PC-3 (cell line): Measurements from ENCODE around the gene COX11. TPM values are rescaled to one million over a fixed set of nuclear protein-coding genes. Genes with fewer than 3 reads are reported as not detected.

Experiments
- ATAC-seq: fragments of 200-7000 bp; cut with Tn5 transposase; 2 replicates; pipeline ENCODE4 v1.9.1; 2020; ENCODE audit warnings: mild to moderate bottlenecking, moderate library complexity
- BruUV-seq: library from RNA; stranded (reverse); fragments of 400-500 nt; replicated peaks from 2 replicates; lab custom pipeline; 2021; lab: Mats Ljungman, UMichigan
- CTCF ChIA-PET: fragments of 300-600 bp; sonication (Branson Sonifier 250); formaldehyde crosslinking; loops from one replicate; lab custom pipeline; 2022; ENCODE audit warnings: antibody characterized with exemption; lab: Charles Lee
- POLR2A ChIA-PET: fragments of 300-600 bp; sonication (Branson Sonifier 250); formaldehyde crosslinking; loops from one replicate; lab custom pipeline; 2022; ENCODE audit warnings: antibody characterized with exemption; ENCODE audit not compliant: unreplicated experiment; lab: Charles Lee
- DNase-seq: peaks from one replicate; pipeline ENCODE4 v3.0.0-alpha.2; 2015
- H2AFZ ChIP-seq: fragments of 300-600 bp; sonication (generic); 2 replicates; pipeline ENCODE4 v1.6.0; 2016; ENCODE audit warnings: antibody characterized with exemption, low read length
- H3F3A ChIP-seq: fragments of 300-600 bp; sonication (generic); one replicate; pipeline ENCODE4 v1.6.0; 2017; ENCODE audit warnings: antibody characterized with exemption, low read length, control low read depth, mild to moderate bottlenecking; ENCODE audit not compliant: unreplicated experiment
- H3K27ac ChIP-seq: fragments of 300-600 bp; sonication (generic); 2 replicates; pipeline ENCODE4 v1.5.1; 2016; ENCODE audit warnings: mild to moderate bottlenecking, low read length
- H3K27me3 ChIP-seq: fragments of 300-600 bp; sonication (generic); 2 replicates; pipeline ENCODE4 v1.6.1; 2016; ENCODE audit warnings: low read length, mixed read lengths
- H3K36me3 ChIP-seq: fragments of 300-600 bp; sonication (generic); 2 replicates; pipeline ENCODE4 v1.6.1; 2016; ENCODE audit warnings: low read depth, mixed run types, low read length, mixed read lengths
- H3K4me1 ChIP-seq: fragments of 300-600 bp; sonication (generic); 2 replicates; pipeline ENCODE4 v1.5.1; 2016; ENCODE audit warnings: low read length; ENCODE audit not compliant: insufficient read depth
- H3K4me2 ChIP-seq: fragments of 300-600 bp; sonication (generic); 2 replicates; pipeline ENCODE4 v1.6.0; 2016; ENCODE audit warnings: low read length
- H3K4me3 ChIP-seq: fragments of 300-600 bp; sonication (generic); 2 replicates; pipeline ENCODE4 v1.5.1; 2016; ENCODE audit warnings: mild to moderate bottlenecking, low read length, mixed read lengths
- H3K79me2 ChIP-seq: fragments of 300-600 bp; sonication (generic); 2 replicates; pipeline ENCODE4 v1.6.1; 2017; ENCODE audit warnings: low read length, mixed read lengths
- H3K9ac ChIP-seq: fragments of 300-600 bp; sonication (generic); 2 replicates; pipeline ENCODE4 v1.6.0; 2016; ENCODE audit warnings: mild to moderate bottlenecking, low read length
- H3K9me2 ChIP-seq: fragments of 300-600 bp; sonication (generic); replicated peaks from 2 replicates; pipeline ENCODE4 v1.6.1; 2016; ENCODE audit warnings: mixed run types, low read length, mixed read lengths
- H3K9me3 ChIP-seq: fragments of 300-600 bp; sonication (generic); 2 replicates; pipeline ENCODE4 v1.6.1; 2016; ENCODE audit warnings: low read length, mixed read lengths
- H4K20me1 ChIP-seq: fragments of 300-600 bp; sonication (generic); 2 replicates; pipeline ENCODE4 v1.6.1; 2016; ENCODE audit warnings: low read length, mixed read lengths
- CTCF ChIP-seq: fragments of 300-600 bp; sonication (generic); conservative IDR thresholded peaks from 2 replicates; pipeline ENCODE4 v1.5.1; 2017; ENCODE audit warnings: antibody characterized with exemption, low read depth, mild to moderate bottlenecking, low read length
- EZH2 ChIP-seq: fragments of 300-600 bp; sonication (generic); IDR thresholded peaks from one replicate; pipeline ENCODE4 v1.6.1; 2017; ENCODE audit warnings: antibody characterized with exemption, mild to moderate bottlenecking, low read length; ENCODE audit not compliant: unreplicated experiment
- EZH2phosphoT487 ChIP-seq: fragments of 300-600 bp; sonication (generic); IDR thresholded peaks from 2 replicates; pipeline ENCODE4 v1.6.1; 2018; ENCODE audit warnings: mild to moderate bottlenecking, antibody characterized with exemption, low read length, borderline replicate concordance
- intact Hi-C: fragments of 100-400 bp; cut with micrococcal nuclease; formaldehyde crosslinking; loops from 2 replicates; pipeline ENCODE4 v1.9.0; 2023
- total RNA-seq: library from RNA; depleted of rRNA; stranded (reverse); fragments of >200 nt; gene quantifications from 2 replicates; pipeline ENCODE4 v1.2.3, GENCODE V29; 2014; rRNA removed

Gene COX11
- total RNA-seq, 1 experiment from 2014 or later = 270 TPM

DNA sequence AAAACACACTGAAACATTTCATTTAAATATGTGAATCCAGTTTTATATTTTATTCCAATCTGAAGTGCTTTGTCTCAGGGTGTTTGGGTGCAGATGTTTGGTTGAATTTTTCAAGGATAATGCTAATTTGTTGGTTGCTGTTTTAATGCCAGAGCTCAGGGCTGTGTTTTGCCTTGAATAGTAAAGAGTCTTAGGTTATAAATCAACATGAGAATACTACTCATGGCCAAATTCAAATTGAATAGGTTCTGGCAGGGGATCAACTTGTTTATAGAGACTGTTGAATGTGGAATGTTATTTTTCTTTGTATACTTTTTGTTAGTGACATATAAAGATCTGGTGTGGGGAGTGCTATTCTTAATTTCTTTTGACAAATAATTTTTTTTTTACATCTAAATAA, 49.0 kb downstream of the COX11 start:
- Histone ChIP-seq H4K20me1 (no peaks in the 10 kb centered on the region), H3K27me3 (no peaks in the 10 kb centered on the region), H3K9ac (no peak overlapping the region), H3K4me1 (no peaks in the 10 kb centered on the region), H2AFZ (no peak overlapping the region), H3K36me3 (peaks cover 56% of the 10 kb centered on the region), H3K9me2 (no peaks in the 10 kb centered on the region), H3K27ac (no peak overlapping the region), H3K4me2 (no peak overlapping the region), H3K79me2 (no peaks in the 10 kb centered on the region), H3K9me3 (no peaks in the 10 kb centered on the region), H3K4me3 (no peak overlapping the region), H3F3A (no peaks in the 10 kb centered on the region)
- CTCF ChIA-PET = no interaction called here
- POLR2A ChIA-PET = no interaction called here
- ATAC-seq (no peak), DNase-seq (no peak)
- intact Hi-C loops = no loop called here
- BruUV-seq = no TSS peak
- no peak for TF ChIP-seq CTCF
- no peak for TF ChIP-seq EZH2
- TF ChIP-seq EZH2phosphoT487 = no peak

DNA sequence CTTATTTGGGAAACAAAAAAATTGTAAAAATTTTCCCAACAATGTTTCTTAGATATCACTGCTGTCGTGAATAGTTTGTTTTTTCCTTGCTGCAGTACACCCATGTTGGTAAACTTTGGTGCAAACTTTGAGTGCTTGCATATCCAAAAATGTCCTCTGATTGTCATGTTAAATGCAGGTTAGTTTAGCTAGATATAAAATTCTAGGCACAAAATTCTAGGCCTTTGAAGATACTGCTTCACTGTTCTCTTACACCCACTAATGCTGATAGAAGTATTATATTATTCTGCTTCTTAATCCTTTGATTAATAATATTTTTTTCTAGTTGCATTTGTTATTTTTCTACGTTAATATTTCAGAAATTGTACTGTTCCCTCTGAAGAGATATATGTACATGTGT, 51.7 kb downstream of the COX11 start:
- Histone ChIP-seq H3K9me2 (no peaks in the 10 kb centered on the region), H3K9me3 (no peaks in the 10 kb centered on the region), H3K36me3 (peaks cover 74% of the 10 kb centered on the region), H3K4me2 (no peak overlapping the region), H3K4me1 (no peaks in the 10 kb centered on the region), H2AFZ (no peak overlapping the region), H3K79me2 (no peaks in the 10 kb centered on the region), H4K20me1 (no peaks in the 10 kb centered on the region), H3K27ac (no peak overlapping the region), H3K27me3 (no peaks in the 10 kb centered on the region), H3F3A (no peaks in the 10 kb centered on the region), H3K9ac (no peak overlapping the region), H3K4me3 (no peak overlapping the region)
- DNase-seq (no peak), ATAC-seq (no peak)
- intact Hi-C loops = no loop called here
- TF ChIP-seq CTCF (no peak), EZH2 (no peak), EZH2phosphoT487 (no peak)
- CTCF ChIA-PET = no interaction called here
- POLR2A ChIA-PET = no interaction called here
- no TSS peak for BruUV-seq

Other genes with a start within 250 kb of the COX11 start
- 35.4 and 48.1 TPM in 2 replicates for gene TOM1L1, start 67.8 kb downstream of the COX11 start, total RNA-seq
- gene STXBP4, start 111 bp upstream of the COX11 start, total RNA-seq = 6.2 and 10.3 TPM in 2 replicates